B cell (primary cell): ENCODE data around the gene FRMPD4.

Experiments used
- EZH2 ChIP-seq: IDR thresholded peaks from 2 replicates; pipeline ENCODE4 v1.6.1; 2012; ENCODE audit warnings: borderline replicate concordance, low read depth, mild to moderate bottlenecking, moderate library complexity, low read length; ENCODE audit not compliant: insufficient read depth, poor library complexity, severe bottlenecking
- TF ChIP-seq, protein P1 (sequence below): fragments of 200-600 bp; IDR thresholded peaks from one replicate; pipeline ENCODE4 v1.8.0; 2022; ENCODE audit warnings: antibody characterized with exemption, mild to moderate bottlenecking

DNA sequence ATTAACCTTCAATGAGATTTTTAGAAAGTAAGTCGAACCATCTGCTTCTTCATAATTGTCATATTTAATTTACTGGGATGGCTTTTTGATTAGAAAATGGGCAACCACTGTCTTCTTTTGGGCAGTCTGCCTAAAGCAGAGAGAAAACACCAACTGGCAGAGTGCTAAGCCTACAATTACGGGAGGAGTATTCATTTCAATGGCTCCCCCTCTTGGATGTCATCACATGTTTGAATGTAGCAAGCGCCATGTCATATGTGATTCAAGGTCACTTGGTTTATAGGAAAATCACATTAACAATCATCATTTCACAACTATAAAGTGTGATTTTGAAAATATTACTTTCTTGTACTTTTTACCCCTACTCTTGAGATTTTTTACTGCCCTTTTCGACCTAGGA lies 261.9 kb downstream of the FRMPD4 start:
- TF ChIP-seq, protein P1, sequence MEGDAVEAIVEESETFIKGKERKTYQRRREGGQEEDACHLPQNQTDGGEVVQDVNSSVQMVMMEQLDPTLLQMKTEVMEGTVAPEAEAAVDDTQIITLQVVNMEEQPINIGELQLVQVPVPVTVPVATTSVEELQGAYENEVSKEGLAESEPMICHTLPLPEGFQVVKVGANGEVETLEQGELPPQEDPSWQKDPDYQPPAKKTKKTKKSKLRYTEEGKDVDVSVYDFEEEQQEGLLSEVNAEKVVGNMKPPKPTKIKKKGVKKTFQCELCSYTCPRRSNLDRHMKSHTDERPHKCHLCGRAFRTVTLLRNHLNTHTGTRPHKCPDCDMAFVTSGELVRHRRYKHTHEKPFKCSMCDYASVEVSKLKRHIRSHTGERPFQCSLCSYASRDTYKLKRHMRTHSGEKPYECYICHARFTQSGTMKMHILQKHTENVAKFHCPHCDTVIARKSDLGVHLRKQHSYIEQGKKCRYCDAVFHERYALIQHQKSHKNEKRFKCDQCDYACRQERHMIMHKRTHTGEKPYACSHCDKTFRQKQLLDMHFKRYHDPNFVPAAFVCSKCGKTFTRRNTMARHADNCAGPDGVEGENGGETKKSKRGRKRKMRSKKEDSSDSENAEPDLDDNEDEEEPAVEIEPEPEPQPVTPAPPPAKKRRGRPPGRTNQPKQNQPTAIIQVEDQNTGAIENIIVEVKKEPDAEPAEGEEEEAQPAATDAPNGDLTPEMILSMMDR = no peak
- no peak for TF ChIP-seq EZH2
